SU-DHL-6 (cell line): Measurements from ENCODE around the gene TPRX1.

Source experiments
- CTCF ChIP-seq: fragments of 200-600 bp; sonication (generic); IDR thresholded peaks from one replicate; pipeline ENCODE4 v1.5.1; 2017; ENCODE audit warnings: antibody characterized with exemption, mild to moderate bottlenecking, low read length, moderate library complexity; ENCODE audit not compliant: insufficient read depth, poor library complexity, severe bottlenecking
- EZH2phosphoT487 ChIP-seq: fragments of 200-600 bp; sonication (generic), shearing (Covaris generic); conservative IDR thresholded peaks from 2 replicates; pipeline ENCODE4 v1.6.1; 2018; ENCODE audit warnings: mild to moderate bottlenecking, antibody characterized with exemption, low read length, moderate library complexity, mixed read lengths

GRCh38 chr19:47839411-47839810 lies 35.1 kb upstream of the TPRX1 start:
- TF ChIP-seq CTCF, result no peak
- TF ChIP-seq EZH2phosphoT487, result no peak
